ENCODE results near the gene NSUN2. TPM values are rescaled to one million over a fixed set of nuclear protein-coding genes. Genes with fewer than 3 reads are reported as not detected.

Gene NSUN2
- total RNA-seq, 1 donor from 2014 or later, result 70.2 TPM

GRCh38 chr5:6637590-6637989, 4.7 kb upstream of the NSUN2 start:
- no peak for TF ChIP-seq CTCF (IDR thresholded peaks at IDR 0.05; ENCODE audit: unreplicated experiment)
- Mint-ChIP-seq H3K27ac (ENCODE audit: unreplicated experiment) (no peak overlapping the region), H3K27me3 (ENCODE audit: unreplicated experiment) (peaks cover 6% of the 10 kb centered on the region), H3K4me1 (ENCODE audit: unreplicated experiment) (no peaks in the 10 kb centered on the region), H3K36me3 (ENCODE audit: low read depth, unreplicated experiment) (peaks cover 7% of the 10 kb centered on the region), H3K4me3 (ENCODE audit: unreplicated experiment) (peak overlapping the region; percentile 18), H3K9me3 (ENCODE audit: unreplicated experiment) (no peaks in the 10 kb centered on the region)
- DNase-seq (ENCODE audit: low spot score), result no peak

GRCh38 chr5:6637022-6637421, 4.2 kb upstream of the NSUN2 start:
- H3K27ac Mint-ChIP-seq (ENCODE audit: unreplicated experiment), result no peak overlapping the region
- H3K27me3 Mint-ChIP-seq (ENCODE audit: unreplicated experiment), result peaks cover 8% of the 10 kb centered on the region
- peaks cover 3% of the 10 kb centered on the region for H3K4me1 Mint-ChIP-seq (ENCODE audit: unreplicated experiment)
- TF ChIP-seq CTCF (IDR thresholded peaks at IDR 0.05; ENCODE audit: unreplicated experiment), result no peak
- no peak for DNase-seq (ENCODE audit: low spot score)
- H3K9me3 Mint-ChIP-seq (ENCODE audit: unreplicated experiment), result no peaks in the 10 kb centered on the region
- no peak overlapping the region for H3K4me3 Mint-ChIP-seq (ENCODE audit: unreplicated experiment)
- H3K36me3 Mint-ChIP-seq (ENCODE audit: low read depth, unreplicated experiment), result peaks cover 7% of the 10 kb centered on the region

GRCh38 chr5:6636293-6636692, 3.4 kb upstream of the NSUN2 start:
- peak overlapping the region; percentile 75 for H3K4me3 Mint-ChIP-seq (ENCODE audit: unreplicated experiment)
- H3K4me1 Mint-ChIP-seq (ENCODE audit: unreplicated experiment), result peaks cover 6% of the 10 kb centered on the region
- H3K27me3 Mint-ChIP-seq (ENCODE audit: unreplicated experiment), result peaks cover 10% of the 10 kb centered on the region
- H3K27ac Mint-ChIP-seq (ENCODE audit: unreplicated experiment), result peak overlapping the region; percentile 77
- H3K36me3 Mint-ChIP-seq (ENCODE audit: low read depth, unreplicated experiment), result peaks cover 7% of the 10 kb centered on the region
- TF ChIP-seq CTCF (IDR thresholded peaks at IDR 0.05; ENCODE audit: unreplicated experiment), result no peak
- no peak for DNase-seq (ENCODE audit: low spot score)
- no peaks in the 10 kb centered on the region for H3K9me3 Mint-ChIP-seq (ENCODE audit: unreplicated experiment)

- Mint-ChIP-seq H3K4me3 (ENCODE audit: unreplicated experiment) (no peak overlapping the region), H3K36me3 (ENCODE audit: low read depth, unreplicated experiment) (peaks cover 14% of the 10 kb centered on the region), H3K27me3 (ENCODE audit: unreplicated experiment) (peaks cover 11% of the 10 kb centered on the region), H3K9me3 (ENCODE audit: unreplicated experiment) (no peaks in the 10 kb centered on the region), H3K4me1 (ENCODE audit: unreplicated experiment) (peaks cover 9% of the 10 kb centered on the region), H3K27ac (ENCODE audit: unreplicated experiment) (no peak overlapping the region)
- no peak for TF ChIP-seq CTCF (IDR thresholded peaks at IDR 0.05; ENCODE audit: unreplicated experiment)
- DNase-seq (ENCODE audit: low spot score), result no peak
These were observed 2.1 kb upstream of the NSUN2 start for GRCh38 chr5:6634788-6635430.

GRCh38 chr5:6634306-6634705, 1.5 kb upstream of the NSUN2 start:
- Mint-ChIP-seq H3K9me3 (ENCODE audit: unreplicated experiment) (no peaks in the 10 kb centered on the region), H3K4me3 (ENCODE audit: unreplicated experiment) (peak overlapping the region; percentile 94), H3K27me3 (ENCODE audit: unreplicated experiment) (peaks cover 11% of the 10 kb centered on the region), H3K4me1 (ENCODE audit: unreplicated experiment) (peaks cover 9% of the 10 kb centered on the region), H3K36me3 (ENCODE audit: low read depth, unreplicated experiment) (peaks cover 20% of the 10 kb centered on the region), H3K27ac (ENCODE audit: unreplicated experiment) (no peak overlapping the region)
- TF ChIP-seq CTCF (IDR thresholded peaks at IDR 0.05; ENCODE audit: unreplicated experiment), result no peak
- no peak for DNase-seq (ENCODE audit: low spot score)

Measured in endothelial cell (in vitro differentiated cells).